Measurements from ENCODE around the gene ZNF784. TPM values are rescaled to one million over a fixed set of nuclear protein-coding genes. Genes with fewer than 3 reads are reported as not detected.
A peak's percentile ranks its signal among the peaks of the same experiment; 100 is the strongest.

Gene ZNF784
- total and polyA plus RNA-seq, 2 of the 4 experiments (the other 2 are of a cell fraction) = 2.5 to 3.7 TPM

DNA sequence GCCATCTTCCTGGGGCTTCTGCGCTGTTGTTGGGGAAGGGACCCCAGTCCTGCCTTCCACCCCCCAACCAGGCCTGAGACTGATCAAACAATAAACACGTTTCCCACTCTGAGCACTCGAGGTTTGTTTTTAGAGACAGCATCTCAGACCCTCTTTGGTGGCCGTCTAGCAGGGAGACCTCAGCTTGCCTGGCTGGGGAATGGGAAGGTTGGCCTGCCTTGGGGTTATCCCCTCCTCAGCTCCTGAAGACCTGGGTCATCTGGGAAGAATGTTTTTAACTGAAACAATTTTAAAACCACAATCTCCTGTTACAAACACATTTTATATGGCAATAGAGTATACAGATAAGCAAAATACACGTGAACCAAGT lies 21.1 kb upstream of the ZNF784 start (continued):
- TF ChIP-seq, protein P1, sequence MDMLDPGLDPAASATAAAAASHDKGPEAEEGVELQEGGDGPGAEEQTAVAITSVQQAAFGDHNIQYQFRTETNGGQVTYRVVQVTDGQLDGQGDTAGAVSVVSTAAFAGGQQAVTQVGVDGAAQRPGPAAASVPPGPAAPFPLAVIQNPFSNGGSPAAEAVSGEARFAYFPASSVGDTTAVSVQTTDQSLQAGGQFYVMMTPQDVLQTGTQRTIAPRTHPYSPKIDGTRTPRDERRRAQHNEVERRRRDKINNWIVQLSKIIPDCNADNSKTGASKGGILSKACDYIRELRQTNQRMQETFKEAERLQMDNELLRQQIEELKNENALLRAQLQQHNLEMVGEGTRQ (IDR thresholded peaks at IDR 0.05; ENCODE audit: low read depth, low read length) = no peak
- TF ChIP-seq POLR2A (IDR thresholded peaks at IDR 0.05; ENCODE audit: low read depth, low read length) (no peak), RAD21 (IDR thresholded peaks at IDR 0.05; ENCODE audit: low read length) (no peak)

DNA sequence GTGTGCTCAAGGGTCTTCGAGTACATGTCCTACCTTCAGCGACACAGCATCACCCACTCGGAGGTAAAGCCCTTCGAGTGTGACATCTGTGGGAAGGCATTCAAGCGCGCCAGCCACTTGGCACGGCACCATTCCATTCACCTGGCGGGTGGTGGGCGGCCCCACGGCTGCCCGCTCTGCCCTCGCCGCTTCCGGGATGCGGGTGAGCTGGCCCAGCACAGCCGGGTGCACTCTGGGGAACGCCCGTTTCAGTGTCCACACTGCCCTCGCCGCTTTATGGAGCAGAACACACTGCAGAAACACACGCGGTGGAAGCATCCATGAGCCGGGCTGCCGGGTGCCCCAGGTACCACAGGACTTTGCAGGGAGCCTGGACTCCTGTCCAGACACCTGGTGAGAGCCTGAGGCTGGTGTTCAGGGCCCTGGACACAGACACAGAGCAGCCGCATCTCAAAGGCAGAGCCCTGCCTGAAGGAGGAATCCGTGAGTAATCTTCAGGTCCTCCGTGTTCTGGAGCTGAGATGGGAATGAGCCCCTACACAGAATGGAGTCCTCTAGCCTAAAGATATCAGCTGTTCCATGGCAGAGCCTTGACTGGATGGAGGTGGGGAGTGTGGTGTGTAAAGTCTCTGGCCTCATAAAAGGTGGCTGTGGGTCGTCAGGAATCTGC lies 20.6 kb upstream of the ZNF784 start:
- ChIA-PET POLR2A (ENCODE audit: unreplicated experiment) (interaction anchor here (1.0 kb wide), 1 partner anchor 9 kb away, joined by 4 read pairs; no protein-coding TSS in a partner anchor), CTCF (no interaction called here)
- peak overlapping the region; percentile 97; the same call in 1 of the 2 replicates for H2AK5ac ChIP-seq (ENCODE audit: low read depth, low read length)
- no peaks in the 10 kb centered on the region for H4K20me1 ChIP-seq (ENCODE audit: insufficient read depth, low read length)
- in situ Hi-C loops (cut with MboI; ENCODE audit: low sequenced_read_pairs) (loop anchor here (25.0 kb wide), 2 partner anchors 358 to 533 kb away; partner anchors contain the start of genes BRSK1, HSPBP1 and PPP1R12C), dilution Hi-C loops (cut with HindIII; ENCODE audit: low sequenced_read_pairs, unreplicated experiment) (no loop called here), intact Hi-C loops (cut with micrococcal nuclease) (no loop called here)
- no peak overlapping the region for H2BK20ac ChIP-seq (ENCODE audit: low read depth, low read length)
- no peak overlapping the region for H3K4ac ChIP-seq (ENCODE audit: low read depth, low read length)
- peak overlapping the region; percentile 96 for H2AK9ac ChIP-seq (replicated peaks; ENCODE audit: low read depth, low read length, poor library complexity)
- H2AFZ ChIP-seq (replicated peaks; ENCODE audit: low read length, poor library complexity) = no peak overlapping the region
- no peaks in the 10 kb centered on the region for H3K9me3 ChIP-seq (ENCODE audit: control insufficient read depth, insufficient read depth, low read length)
- H2BK15ac ChIP-seq (ENCODE audit: low read depth, low read length) = no peak overlapping the region
- no peak overlapping the region for H3K14ac ChIP-seq (replicated peaks; ENCODE audit: low read depth, low read length)
- H3K9ac ChIP-seq (ENCODE audit: low read depth, low read length) = no peak overlapping the region
- no peak overlapping the region for H2BK5ac ChIP-seq (ENCODE audit: low read depth, low read length, poor library complexity, severe bottlenecking)
- no peak overlapping the region for H4K91ac ChIP-seq (ENCODE audit: insufficient read depth, low read depth, low read length)
- BruUV-seq (replicated peaks) = no TSS peak
- H3K23ac ChIP-seq (ENCODE audit: low read depth, low read length) = no peak overlapping the region
- H3K18ac ChIP-seq (ENCODE audit: low read depth, low read length) = no peak overlapping the region
- WGBS, 2 experiments (ENCODE audit: extremely low coverage in 2 of 2, insufficient read length in 1 of 2) = 92% methylated on average over 19 of the region's 28 CpGs; no CpG with 5 or more reads in 1 of the 2 experiments
- ATAC-seq (ENCODE audit: low read depth) (no peak), DNase-seq (no peak)
- H3K4me3 ChIP-seq (ENCODE audit: insufficient read depth, low read depth, low read length) = no peak overlapping the region
- no peaks in the 10 kb centered on the region for H3K27me3 ChIP-seq (ENCODE audit: control insufficient read depth, insufficient read depth, low read length)
- no peaks in the 10 kb centered on the region for H3K9me1 ChIP-seq (ENCODE audit: insufficient read depth, low read length)
- no peak overlapping the region for H3K56ac ChIP-seq (ENCODE audit: extremely low read depth, insufficient read depth, low read length)
- H4K5ac ChIP-seq (ENCODE audit: low read depth, low read length) = no peak overlapping the region
- peaks cover 14% of the 10 kb centered on the region for H3K36me3 ChIP-seq (ENCODE audit: control insufficient read depth, insufficient read depth, low read length)
- peaks cover 17% of the 10 kb centered on the region for H3K4me1 ChIP-seq (ENCODE audit: control insufficient read depth, insufficient read depth, low read length)
- H3K27ac ChIP-seq (ENCODE audit: insufficient read depth, low read length) = no peak overlapping the region
- H4K8ac ChIP-seq (ENCODE audit: low read depth in 2 of 2, low read length in 2 of 2) = no peak overlapping the region
- TF ChIP-seq, protein P2, sequence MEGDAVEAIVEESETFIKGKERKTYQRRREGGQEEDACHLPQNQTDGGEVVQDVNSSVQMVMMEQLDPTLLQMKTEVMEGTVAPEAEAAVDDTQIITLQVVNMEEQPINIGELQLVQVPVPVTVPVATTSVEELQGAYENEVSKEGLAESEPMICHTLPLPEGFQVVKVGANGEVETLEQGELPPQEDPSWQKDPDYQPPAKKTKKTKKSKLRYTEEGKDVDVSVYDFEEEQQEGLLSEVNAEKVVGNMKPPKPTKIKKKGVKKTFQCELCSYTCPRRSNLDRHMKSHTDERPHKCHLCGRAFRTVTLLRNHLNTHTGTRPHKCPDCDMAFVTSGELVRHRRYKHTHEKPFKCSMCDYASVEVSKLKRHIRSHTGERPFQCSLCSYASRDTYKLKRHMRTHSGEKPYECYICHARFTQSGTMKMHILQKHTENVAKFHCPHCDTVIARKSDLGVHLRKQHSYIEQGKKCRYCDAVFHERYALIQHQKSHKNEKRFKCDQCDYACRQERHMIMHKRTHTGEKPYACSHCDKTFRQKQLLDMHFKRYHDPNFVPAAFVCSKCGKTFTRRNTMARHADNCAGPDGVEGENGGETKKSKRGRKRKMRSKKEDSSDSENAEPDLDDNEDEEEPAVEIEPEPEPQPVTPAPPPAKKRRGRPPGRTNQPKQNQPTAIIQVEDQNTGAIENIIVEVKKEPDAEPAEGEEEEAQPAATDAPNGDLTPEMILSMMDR (conservative IDR thresholded peaks at IDR 0.05; ENCODE audit: low read depth, low read length) = no peak
- TF ChIP-seq NFE2L2 (IDR thresholded peaks at IDR 0.05; ENCODE audit: low read depth, low read length) = no peak
- no peak for TF ChIP-seq MAFK (IDR thresholded peaks at IDR 0.05; ENCODE audit: low read depth, low read length)
- TF ChIP-seq, protein P3, sequence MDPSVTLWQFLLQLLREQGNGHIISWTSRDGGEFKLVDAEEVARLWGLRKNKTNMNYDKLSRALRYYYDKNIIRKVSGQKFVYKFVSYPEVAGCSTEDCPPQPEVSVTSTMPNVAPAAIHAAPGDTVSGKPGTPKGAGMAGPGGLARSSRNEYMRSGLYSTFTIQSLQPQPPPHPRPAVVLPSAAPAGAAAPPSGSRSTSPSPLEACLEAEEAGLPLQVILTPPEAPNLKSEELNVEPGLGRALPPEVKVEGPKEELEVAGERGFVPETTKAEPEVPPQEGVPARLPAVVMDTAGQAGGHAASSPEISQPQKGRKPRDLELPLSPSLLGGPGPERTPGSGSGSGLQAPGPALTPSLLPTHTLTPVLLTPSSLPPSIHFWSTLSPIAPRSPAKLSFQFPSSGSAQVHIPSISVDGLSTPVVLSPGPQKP (IDR thresholded peaks at IDR 0.05; ENCODE audit: borderline replicate concordance, low read depth, low read length) = no peak
- no peak for TF ChIP-seq SMC3 (IDR thresholded peaks at IDR 0.05; ENCODE audit: low read depth, low read length)
- H3K79me1 ChIP-seq (ENCODE audit: low read depth in 1 of 2, low read length in 2 of 2) = peaks cover 27 to 72% of the 10 kb centered on the region in 2 experiments
- H2BK120ac ChIP-seq (ENCODE audit: low read depth, low read length) = no peak overlapping the region
- H3K4me2 ChIP-seq (ENCODE audit: low read depth, low read length) = no peak overlapping the region; the same call in 1 of the 2 replicates

Data from IMR-90 (cell line).